GM12878 (cell line): ENCODE results near the gene PEMT. TPM values are rescaled to one million over a fixed set of nuclear protein-coding genes. Genes with fewer than 3 reads are reported as not detected.

Experiments
- BACH1 ChIP-seq: fragments of 450-650 bp; IDR thresholded peaks from 2 replicates; pipeline ENCODE4 v1.6.1; 2017; ENCODE audit warnings: mild to moderate bottlenecking, borderline replicate concordance
- CEBPZ ChIP-seq: fragments of 150-350 bp; IDR thresholded peaks from 2 replicates; pipeline ENCODE4 v1.6.1; 2016; ENCODE audit warnings: low read depth, low read length
- CHD1 ChIP-seq: IDR thresholded peaks from 2 replicates; pipeline ENCODE4 v1.6.1; 2012; ENCODE audit warnings: low read depth, low read length, improper control_type of control experiment
- E2F4 ChIP-seq: IDR thresholded peaks from 2 replicates; pipeline ENCODE4 v1.6.1; 2012; ENCODE audit warnings: low read depth, low read length, improper control_type of control experiment
- E4F1 ChIP-seq: fragments of 450-650 bp; IDR thresholded peaks from 2 replicates; pipeline ENCODE4 v1.6.1; 2018; ENCODE audit warnings: borderline replicate concordance, mild to moderate bottlenecking; ENCODE audit not compliant: partially characterized antibody
- MLLT1 ChIP-seq: fragments of 450-650 bp; IDR thresholded peaks from 2 replicates; pipeline ENCODE4 v1.6.1; 2016; ENCODE audit warnings: mild to moderate bottlenecking
- NR2F1 ChIP-seq: fragments of 450-650 bp; conservative IDR thresholded peaks from 2 replicates; pipeline ENCODE4 v1.6.1; 2017; ENCODE audit warnings: mild to moderate bottlenecking
- PKNOX1 ChIP-seq: fragments of 450-650 bp; IDR thresholded peaks from 2 replicates; pipeline ENCODE4 v1.6.1; 2016; ENCODE audit warnings: mild to moderate bottlenecking
- POLR2AphosphoS2 ChIP-seq: IDR thresholded peaks from 2 replicates; pipeline ENCODE4 v1.6.1; 2011; ENCODE audit warnings: low read depth, mild to moderate bottlenecking, low read length, improper control_type of control experiment, moderate library complexity
- POU2F2 ChIP-seq: IDR thresholded peaks from 3 replicates; pipeline ENCODE4 v1.6.1; 2011; ENCODE audit warnings: low read depth, mild to moderate bottlenecking, low read length, borderline replicate concordance
- RCOR1 ChIP-seq: conservative IDR thresholded peaks from 2 replicates; pipeline ENCODE4 v1.6.1; 2012; ENCODE audit warnings: low read depth, low read length, improper control_type of control experiment
- SRF ChIP-seq, 2 experiments: IDR thresholded peaks; 2 replicates each; pipeline ENCODE4 v1.6.1; 2011; ENCODE audit warnings: low read depth in 2 of 2, low read length in 2 of 2, mild to moderate bottlenecking in 1 of 2, moderate library complexity in 1 of 2
- STAT1 ChIP-seq: fragments of 450-650 bp; conservative IDR thresholded peaks from 2 replicates; pipeline ENCODE4 v1.6.1; 2014; ENCODE audit warnings: antibody characterized with exemption, mild to moderate bottlenecking
- USF2 ChIP-seq: IDR thresholded peaks from 2 replicates; pipeline ENCODE4 v1.6.1; 2011; ENCODE audit warnings: low read depth, low read length, improper control_type of control experiment, borderline replicate concordance
- ZNF217 ChIP-seq: fragments of 450-650 bp; IDR thresholded peaks from 2 replicates; pipeline ENCODE4 v1.6.1; 2017; ENCODE audit warnings: antibody characterized with exemption, mild to moderate bottlenecking
- ZNF24 ChIP-seq: fragments of 450-650 bp; IDR thresholded peaks from 2 replicates; pipeline ENCODE4 v1.6.1; 2017; ENCODE audit warnings: antibody characterized with exemption, mild to moderate bottlenecking
- ZNF274 ChIP-seq: IDR thresholded peaks from one replicate; pipeline ENCODE4 v1.8.0; 2011; ENCODE audit not compliant: insufficient read length, insufficient read depth
- ZNF384 ChIP-seq: IDR thresholded peaks from 2 replicates; pipeline ENCODE4 v1.6.1; 2012; ENCODE audit warnings: low read depth, mild to moderate bottlenecking, low read length, improper control_type of control experiment, borderline replicate concordance
- ZSCAN29 ChIP-seq: fragments of 450-650 bp; IDR thresholded peaks from 2 replicates; pipeline ENCODE4 v1.6.1; 2017; ENCODE audit warnings: mild to moderate bottlenecking, moderate library complexity
- polyA plus RNA-seq, 11 experiments: library from polyadenylated mRNA; depleted of rRNA in 4 of 11; unstranded in 6 of 11; stranded (reverse) in 5 of 11; fragments of >200 nt; fragmentation: Nextera tagmentation in 4 of 11; fragmentation: Illumina TruSeq in 1 of 11; extraction: Ambion mirVana in 4 of 11; extraction: Trizol in 1 of 11; gene quantifications; 1 replicate in 1 of 11; 2 replicates in 10 of 11; pipeline versions ENCODE4 v1.2.1 to v1.2.3, GENCODE V29; 2011 to 2016; ENCODE audit warnings: inconsistent platforms in 2 of 11, missing spikeins in 2 of 11, low read depth in 1 of 11
- total RNA-seq, 4 experiments: library from RNA; depleted of rRNA in 3 of 4; stranded (reverse); fragments of >200 nt in 3 of 4; fragmentation: Illumina TruSeq in 1 of 4; extraction: Trizol in 1 of 4; gene quantifications; 2 replicates each; pipeline versions ENCODE4 v1.2.1 to v1.2.3, GENCODE V29; 2013 to 2021

Gene PEMT
- total and polyA plus RNA-seq, 10 of the 15 experiments (the other 5 are each of a cell fraction or from before 2014, with no cell fraction given), result 2.8 to 44.7 (median 25.4) TPM

- TF ChIP-seq USF2 (no peak), ZNF384 (no peak), ZNF24 (no peak), CEBPZ (no peak), SRF (IDR thresholded peaks at IDR 0.05; ENCODE audit: low read depth in 2 of 2, low read length in 2 of 2) (peak; percentile 70 to 95; a peak in 3 of 4 replicates), ZNF217 (no peak; the same call in 1 of the 2 replicates), STAT1 (0 out of 2 replicates have a peak, but pooled peaks have one; percentile 34), MLLT1 (0 out of 2 replicates have a peak, but pooled peaks have one; percentile 0), NR2F1 (peak; percentile 98), POU2F2 (peak; percentile 38; the same call in 1 of the 3 replicates), PKNOX1 (no peak), ZNF274 (no peak), E2F4 (peak; percentile 74), POLR2AphosphoS2 (peak; percentile 44; the same call in 1 of the 2 replicates), RCOR1 (0 out of 2 replicates have a peak, but pooled peaks have one; percentile 37), BACH1 (0 out of 2 replicates have a peak, but pooled peaks have one; percentile 52), ZSCAN29 (0 out of 2 replicates have a peak, but pooled peaks have one; percentile 9), E4F1 (no peak), CHD1 (no peak)
These were observed 114.5 kb downstream of the PEMT start, which contains the start of gene MED9 (continued) for GRCh38 chr17:17476865-17477467.
